Cerebellar cortex (tissue), 1 donor: ENCODE measurements around the gene PLAA.

ENCODE experiments used
- DNase-seq: peaks from one replicate; pipeline ENCODE4 v3.0.0-alpha.2; 2015; ENCODE audit warnings: low spot score

The PLAA gene

DNA sequence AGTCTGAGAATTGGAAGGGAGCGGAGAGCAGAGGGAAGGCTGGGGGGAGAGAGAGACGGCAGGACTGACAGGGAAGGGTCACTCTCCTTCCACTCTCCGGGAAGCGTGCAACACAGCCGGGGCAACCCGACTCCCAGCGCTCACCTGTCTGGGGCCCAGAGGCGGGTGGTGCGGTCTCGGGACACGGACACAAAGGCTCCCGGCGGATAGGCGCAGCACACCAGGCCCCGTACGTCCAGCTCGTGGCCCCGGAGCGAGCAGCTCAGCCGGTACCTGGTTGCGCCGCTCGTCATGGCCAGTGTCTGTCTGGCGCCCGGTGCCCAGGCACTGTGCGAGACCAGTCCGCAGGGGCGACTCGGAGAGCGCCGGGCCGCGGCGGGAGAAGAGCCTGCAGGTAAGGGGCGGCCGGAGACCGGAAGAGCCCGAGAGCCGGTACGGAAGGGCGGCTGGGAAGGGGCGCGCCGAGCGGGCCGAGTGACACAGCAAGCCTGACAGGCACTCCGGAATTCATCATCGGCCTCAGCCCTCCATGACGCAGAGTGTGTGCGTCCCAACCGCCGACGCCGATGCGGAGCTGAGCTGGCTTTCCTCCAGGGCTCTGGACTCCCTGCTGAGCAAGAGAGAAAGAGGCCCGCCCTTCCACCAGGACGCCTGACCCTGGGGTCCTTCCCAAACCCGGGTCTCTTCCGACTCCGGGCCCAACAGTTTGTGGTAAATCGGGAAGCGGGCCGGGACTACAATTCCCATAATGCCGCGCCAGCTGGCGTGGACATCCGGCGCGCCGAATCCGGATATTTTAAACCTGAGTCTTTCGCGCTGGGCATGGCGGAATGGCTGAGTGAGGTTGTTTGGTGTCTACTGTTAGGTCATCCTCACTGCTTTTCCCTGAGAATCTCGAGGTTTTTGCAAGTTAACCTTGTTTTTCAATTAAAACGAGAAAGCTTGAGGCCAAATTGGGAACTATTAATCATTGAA, at the start of gene PLAA:
Gene PLAA, minus strand, starts transcription at position 490 of the 975 bp plus-strand sequence. Its CDS starts 197 bp downstream, at position 293.
- DNase-seq: peak; percentile 93

DNA sequence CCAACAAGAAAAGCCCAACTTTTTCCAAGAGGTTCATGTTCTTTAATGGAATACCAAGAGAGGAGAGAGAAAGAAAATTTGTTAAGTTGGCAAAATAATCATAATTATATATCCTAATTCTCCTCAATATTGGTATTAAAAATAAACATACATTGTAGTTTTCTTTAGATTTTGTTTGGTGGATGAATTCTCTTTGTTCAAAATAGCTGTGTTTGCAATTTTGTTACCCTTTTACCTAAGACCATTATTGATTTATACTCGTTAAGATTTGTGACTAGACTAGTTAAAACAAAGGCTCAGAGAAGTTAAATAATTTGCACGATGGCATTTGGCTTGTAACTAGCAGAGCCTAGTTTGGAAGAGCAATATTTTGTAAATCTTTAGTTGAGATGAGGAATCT, 48.8 kb upstream of the PLAA start:
- DNase-seq: no peak

DNA sequence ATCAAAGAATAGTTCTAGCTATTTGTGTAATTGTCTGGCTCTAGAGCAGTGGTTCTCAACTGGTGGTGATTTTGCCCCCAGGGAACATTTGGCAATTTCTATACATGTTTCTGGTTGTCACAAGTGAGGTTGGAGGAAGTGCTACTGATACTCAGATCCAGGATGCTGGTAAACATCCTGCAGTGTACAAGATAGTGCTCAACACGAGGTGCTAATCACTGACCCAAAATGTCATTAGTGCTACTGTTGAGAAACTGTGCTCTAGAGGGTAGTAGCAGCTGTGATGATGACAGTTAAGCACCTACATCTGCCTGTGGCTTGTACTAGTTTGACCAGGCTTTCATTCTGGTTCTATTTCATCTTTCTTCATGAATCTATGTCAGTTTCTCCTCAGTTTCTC, 36.3 kb upstream of the PLAA start:
- DNase-seq: no peak

DNA sequence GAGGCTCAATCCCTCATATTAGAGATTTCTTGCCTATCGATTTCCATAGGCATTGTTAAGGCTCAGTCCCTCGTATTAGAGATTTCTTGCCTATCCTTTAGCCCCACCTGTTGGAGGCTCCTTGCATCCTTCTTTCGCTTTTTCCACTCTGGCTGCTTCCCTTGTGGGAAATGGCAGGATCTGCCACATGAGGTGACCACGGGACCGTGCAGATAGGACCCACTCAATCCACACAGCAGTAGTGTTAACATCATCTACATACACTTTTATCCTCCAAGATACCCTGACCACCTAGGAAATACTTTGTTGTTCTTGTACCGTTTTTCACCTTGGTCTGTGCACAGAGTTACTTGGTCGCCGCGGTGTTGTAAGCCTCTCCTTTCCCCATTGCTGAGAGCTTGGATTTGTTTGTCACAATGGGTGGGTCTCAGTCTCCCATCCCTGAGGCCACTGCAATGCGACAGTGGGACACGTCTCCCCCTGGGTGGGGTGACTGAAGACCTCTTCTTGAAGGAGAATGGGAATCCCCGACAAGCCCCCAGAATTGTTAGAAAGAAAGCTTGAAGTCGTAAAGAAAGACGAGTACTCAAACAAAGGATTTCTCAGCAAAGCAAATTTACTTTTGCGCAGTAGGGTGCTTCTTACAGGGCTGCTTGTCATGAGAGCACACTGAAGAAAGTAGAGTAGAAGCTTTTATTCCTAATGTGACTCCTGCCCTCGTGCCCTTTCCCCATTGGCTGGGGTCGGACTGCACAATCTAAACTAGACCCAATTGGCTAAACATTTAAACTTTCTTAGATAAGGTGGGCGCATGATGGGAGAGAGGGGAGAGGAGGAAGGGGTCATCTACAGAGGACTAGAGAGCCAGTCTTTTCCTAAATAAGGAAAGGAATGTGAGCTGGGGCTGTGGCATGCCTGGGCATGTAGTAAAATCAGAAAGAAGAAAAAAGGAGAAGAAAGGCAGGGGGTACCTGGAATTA, 29.0 kb upstream of the PLAA start:
- peak; percentile 65 for DNase-seq

DNA sequence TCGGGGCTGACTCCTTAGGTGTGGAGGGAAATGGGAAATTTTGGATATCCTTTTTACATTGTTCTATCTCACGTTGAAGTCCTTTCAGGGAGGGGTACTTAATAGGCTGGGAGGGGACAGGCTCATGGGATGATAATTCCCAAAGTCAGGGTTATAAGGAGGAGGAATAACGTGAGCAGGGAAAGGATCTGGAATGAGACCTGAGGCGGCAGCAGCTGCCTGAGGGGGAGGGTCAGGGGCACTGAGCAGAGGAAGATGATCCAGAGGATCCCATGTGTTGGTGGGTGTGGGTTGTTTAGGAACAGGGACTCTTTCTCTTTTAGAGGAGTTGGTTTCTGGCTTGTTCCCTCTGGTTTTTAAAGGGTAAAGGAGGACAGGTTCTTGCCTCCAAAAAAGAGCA, 27.9 kb upstream of the PLAA start:
- no peak for DNase-seq

DNA sequence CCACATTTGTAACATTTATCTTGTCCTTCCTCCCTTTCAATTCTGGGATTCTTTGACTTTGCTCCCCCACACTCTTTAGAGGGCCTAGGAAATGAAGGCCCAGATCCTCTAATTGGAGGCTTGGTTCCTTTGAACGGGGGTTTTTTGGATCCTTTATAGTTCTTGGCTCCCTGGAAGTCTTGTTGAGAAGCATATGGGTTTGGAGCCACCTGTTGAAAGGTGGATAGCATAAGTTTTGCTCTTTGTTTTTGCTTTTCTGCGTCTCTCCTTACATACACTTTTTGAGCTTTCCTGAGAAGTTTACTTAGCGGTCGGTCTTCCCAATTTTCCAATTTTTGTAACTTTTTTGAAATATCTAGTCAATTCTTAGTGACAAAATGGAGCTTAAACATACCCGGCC, 26.9 kb upstream of the PLAA start:
- peak; percentile 15 for DNase-seq

DNA sequence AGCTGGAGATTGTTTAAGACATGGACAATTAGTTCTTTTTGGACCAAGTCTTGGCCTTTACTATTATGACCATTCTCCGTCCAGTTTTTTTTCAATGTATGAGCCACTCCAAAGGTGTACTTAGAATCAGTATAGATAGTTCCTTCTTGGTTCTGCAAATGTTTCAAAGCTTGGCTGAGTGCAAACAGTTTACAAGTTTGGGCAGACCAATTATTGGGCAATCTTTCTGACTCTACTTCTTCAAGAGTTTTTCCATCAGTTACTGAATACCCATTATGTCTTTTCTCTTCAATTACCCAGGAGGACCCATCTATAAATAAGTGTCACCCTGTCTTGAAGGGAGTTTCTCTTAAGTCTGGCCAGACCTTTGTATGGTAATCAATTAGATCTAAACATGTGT, 24.7 kb upstream of the PLAA start:
- no peak for DNase-seq

DNA sequence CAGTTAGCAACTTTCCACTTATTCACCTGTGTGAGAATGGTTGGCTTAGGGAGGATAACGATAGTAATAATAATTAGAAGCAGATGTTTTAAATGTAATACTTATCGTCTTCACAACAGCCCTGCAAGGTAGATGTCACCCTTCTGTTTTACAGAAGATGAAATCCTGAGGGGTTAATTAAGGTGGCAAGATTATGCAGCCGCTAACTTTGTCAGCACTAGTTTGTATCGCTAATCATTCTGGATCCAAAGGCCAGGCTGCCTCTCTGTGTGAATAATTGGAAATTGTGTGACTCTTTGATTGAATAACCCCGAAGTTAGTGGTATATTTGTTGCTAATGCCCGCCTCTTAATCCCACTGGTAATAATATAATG, 9.8 kb upstream of the PLAA start:
- no peak for DNase-seq

DNA sequence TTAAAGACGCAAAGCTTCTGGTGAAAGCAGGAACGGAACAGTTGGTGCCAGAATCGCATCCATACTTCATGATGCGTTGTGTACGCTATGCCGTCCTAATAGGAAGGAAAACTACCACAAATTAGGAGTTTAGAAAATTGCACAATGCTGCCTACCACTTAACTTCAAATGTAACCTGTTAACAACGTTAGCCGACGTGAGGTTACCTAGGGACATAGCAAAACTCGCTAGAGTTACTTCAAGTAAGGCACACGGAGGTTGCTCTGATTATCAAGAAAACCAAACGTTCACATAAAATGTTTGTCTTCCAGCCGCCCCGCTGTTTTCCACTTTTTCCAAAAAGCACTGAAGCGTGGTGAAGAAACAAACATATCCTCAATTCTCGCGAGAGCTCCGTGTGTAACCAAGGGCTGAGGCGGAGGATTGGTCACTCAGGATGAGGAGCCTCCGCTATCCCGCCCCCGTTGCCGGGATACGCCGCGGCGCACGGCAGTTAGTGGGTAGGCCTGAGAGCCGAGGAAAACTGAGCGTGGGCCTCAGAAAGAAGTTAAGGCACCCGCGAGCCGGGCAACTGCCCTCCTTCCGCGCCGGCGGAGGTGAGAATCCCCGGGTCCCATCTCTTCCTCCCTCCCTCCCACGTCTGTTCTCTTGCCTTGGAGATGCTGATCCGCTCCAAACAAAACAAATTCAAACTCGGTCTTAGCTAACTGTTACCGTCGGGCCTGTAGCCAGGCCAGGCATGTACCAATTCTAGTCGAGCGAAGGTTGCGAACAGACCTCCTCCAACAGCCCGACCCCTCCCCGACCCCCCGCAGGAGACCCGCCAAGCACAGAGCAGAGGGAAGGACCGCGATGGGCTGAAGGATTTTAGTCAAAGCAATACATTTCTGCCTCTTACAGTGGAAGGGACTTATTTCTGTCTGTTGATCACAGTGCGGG, 9.1 kb upstream of the PLAA start, which contains the start of gene IFT74:
Gene IFT74, plus strand, starts transcription at position 492 of the 939 bp plus-strand sequence. CDS start 5,556 bp downstream, outside the sequence.
- DNase-seq: peak; percentile 99

DNA sequence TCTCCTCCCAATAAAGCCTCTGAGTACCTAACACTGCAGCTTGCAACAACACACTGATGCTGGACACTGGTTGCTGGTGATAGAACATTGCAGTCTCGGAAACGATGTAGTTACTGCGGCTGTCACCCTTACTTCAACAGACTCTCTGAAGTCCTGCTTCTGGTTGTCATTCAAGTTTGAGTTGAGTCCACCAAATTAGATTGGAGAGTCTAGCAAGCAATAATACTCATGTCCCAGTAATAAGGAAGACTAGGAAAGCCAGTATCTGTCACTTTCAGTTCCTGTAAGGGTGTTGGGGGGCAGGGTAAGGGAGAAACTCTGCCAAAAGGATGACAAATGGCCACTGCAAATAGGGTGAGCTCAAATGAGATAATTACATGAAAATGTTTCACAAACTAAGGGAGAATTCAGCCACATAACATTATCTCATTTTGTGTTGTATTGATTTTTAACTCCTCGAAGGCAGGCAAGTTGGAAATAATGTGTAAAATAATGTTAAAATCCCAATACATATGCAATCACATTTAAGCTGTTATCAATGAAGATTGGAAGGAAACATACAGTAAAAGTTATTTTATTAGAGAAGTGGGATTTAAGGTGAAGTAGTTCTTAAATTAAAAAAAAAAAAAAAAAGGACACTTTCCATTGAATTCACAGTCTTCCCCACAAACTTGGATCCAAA, 8.3 kb upstream of the PLAA start:
- DNase-seq: peak; percentile 50

DNA sequence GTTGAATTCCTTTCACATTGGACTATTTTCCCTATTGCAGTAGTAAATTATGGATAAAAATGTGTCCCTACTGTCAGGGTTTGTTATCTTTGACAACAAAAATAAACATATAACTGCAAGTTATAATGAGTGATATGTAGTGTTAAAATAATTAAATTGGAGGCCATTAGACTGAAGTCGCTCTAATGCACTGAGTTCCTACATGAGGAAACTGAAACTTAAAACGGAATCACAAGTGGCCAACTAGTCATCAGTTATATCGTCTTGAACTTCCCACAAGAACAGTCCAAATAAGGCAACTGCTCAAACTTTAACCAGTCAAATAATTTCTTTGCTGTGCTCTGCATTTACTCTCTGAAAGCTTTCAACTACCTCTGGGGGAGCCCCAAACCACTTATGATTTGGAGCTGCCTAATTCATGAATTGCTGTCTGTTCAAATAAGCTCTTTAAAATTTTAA, 7.0 kb upstream of the PLAA start:
- no peak for DNase-seq

DNA sequence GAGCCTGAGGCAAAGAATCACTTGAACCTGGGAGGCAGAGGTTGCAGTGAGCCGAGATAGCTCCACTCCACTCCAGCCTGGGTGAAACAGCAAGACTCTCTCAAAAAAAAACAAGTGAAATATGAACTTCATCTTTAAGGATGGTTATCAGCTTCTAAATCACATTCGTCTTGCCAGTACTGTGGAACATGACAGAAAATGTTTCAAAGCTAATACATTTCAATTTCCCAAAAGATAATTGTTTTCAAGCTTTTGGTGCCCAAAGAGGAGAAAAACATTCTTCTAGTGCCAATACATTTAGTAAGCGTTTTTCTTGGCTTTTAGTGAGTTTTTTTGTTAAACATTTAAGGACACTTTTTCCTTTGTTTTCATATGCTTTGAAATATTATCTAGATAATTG, 4.8 kb upstream of the PLAA start:
- DNase-seq: no peak

DNA sequence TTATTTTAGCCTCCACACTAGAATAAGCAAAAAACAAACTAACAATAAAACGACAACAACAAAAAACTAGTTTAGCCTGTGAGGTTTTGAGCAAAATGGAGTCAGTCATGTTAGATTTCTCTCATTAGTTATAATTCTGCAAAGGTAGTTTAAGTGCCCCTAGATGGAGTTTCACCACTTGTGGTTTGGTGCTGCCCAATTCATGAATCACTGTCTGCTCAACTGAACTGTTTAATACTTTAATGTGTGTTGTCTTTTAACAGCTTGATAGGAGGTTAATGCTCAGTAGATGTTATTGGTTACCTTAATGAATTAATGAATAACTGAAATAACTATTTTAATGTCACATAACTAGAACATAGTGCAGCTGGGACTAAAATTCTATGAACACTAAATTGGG, 3.5 kb upstream of the PLAA start:
- no peak for DNase-seq

DNA sequence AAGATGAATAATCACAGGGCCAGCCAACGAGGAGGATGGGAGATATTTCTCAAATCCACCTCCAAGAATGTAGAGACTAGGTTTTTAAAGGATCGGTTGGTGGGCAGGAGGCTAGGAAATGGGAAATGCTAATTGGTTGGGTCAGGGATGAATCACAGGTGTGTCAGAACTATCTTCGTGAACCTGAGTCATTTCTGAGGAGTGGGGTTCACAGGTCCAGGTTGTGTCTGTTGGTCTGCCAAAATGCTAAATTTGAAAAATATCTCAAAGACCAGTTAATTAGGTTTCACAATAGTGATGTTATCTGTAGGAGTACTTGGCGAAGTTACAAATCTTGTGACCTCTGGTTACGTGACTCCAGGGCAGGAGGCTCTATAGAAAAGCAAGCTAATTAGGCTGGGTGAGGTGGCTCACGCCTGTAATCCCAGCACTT, 2.6 kb upstream of the PLAA start:
- DNase-seq: no peak

DNA sequence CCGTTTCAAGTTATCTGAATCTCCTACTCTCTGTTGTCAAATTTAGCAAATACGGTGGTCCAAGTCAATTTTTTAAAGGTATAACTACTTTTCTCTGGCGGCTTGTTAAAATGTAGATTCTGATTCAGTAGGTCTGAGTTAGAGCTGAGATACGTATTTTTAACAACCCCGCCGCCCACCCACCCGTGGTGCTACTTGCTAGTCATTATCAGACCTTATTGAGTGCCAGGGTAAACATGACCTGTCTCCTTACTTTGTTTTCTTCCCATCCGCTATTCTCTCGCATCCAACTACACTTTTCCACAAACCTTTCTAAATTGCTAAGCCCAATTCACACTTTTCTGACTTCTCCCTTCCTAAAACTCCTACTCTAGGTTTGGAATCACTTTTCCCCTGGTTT, 694 bp upstream of the PLAA start:
- DNase-seq: peak; percentile 24

DNA sequence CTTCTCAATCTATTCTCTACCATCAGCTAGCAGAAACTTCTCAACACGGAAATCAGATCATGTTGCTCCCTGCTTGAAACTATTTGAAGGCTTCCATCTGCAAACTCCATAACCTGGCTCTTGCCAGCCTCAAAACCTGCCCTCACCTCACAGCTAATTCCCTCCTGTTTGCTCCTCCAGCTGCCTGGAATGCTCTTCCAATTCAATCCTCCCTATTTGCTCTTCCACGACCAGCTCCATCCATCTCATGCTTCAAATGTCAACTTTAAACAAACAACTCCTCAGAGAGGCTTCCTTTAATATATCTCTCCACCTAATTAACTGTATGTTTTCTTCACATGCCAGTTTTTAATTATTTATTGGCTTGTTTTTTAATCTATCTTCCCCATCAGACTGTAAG, 1.5 kb downstream of the PLAA start:
- DNase-seq: no peak

DNA sequence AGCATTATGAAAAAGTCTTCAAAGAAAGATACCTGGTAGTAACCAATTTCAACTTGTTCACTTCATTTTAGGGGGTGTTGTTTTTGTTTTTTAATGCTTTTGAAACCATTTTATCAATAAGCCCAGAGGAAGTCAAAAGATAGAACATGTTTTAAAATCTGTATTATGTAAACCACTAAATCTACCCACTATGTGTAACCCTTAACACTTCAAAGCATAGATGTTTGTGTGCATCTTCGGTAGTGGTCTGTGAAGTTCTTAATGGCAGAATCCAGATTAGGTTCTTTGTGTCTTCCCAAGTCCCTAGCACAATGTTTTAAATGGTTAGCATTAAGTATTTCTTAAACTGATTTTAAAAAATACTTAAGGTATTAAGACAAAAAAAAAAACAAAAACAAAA, 6.3 kb downstream of the PLAA start:
- no peak for DNase-seq

DNA sequence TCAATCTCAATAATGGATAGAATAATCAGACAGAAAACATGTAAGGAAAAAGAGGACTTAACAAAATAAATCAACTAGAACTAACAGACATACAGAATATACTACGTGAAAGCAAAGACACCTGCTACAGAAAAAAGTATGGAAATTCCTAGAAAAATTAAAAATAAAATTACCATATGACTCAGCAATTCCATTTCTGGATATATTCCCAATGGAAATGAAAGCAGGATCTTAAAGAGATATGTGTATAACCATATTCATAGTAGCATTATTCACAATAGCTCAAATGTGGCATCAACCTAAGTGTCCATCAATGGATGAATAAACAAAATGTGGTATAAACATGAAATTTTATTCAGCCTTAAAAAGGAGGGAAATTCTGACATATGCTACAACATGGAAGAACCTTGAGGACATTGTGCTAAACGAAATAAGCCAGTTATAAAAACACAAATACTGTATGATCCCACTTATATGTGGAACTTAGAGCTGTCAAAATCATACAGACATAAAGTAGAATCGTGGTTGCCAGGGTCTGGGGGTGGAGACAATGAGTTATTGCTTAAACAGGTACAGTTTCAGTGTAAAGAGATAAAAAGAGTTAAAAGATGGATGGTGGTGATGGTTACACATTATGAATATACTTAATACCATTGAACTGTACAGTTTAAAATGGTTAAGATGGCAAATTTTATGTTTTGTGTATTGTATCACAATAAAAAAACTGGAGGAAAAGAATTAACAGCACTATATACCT, 6.9 kb downstream of the PLAA start:
- no peak for DNase-seq

DNA sequence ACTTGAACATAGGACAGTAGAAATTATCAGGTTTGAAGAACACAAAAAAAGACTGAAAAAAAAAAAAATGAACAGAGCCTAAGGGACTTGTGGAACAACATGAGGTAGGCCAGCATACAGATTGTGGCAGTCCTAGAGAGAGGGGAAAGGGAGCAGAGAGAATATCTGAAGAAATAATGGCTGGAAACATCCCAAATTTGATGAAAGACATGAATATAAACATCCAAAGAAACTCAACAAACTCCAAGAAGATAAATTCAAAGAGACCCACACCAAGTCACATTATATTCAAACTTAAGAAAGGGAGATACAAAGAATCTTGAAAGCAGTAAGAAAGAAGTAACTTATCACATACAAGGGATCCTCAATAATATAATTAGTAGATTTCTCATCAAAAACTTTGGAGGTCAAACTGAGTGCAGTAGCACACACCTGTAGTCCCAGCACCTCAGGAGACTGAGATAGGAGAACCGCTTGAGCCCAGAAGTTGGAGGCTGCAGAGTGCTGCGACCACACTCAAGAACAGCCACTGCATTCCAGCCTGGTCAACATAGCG, 9.1 kb downstream of the PLAA start:
- no peak for DNase-seq

DNA sequence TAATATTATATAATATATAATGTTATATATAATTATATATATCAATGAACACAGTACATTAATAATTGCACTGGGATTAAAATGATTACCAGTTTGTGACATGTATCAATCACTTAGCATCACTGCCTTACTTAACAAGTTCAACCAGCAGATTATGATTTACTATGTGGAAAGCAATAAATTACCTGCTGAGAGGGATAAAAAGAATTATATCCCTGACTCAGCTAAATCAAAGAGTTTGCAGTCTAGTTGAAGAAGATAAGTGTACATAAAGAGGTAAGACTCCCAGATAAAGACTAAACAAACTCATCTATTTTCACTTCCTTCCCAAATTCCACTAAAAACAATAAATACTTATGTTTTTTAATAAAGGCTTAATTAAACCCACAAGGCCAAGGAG, 11.2 kb downstream of the PLAA start:
- DNase-seq: no peak
